IMR-90 (cell line): ENCODE results near the gene TIGD7. TPM values are rescaled to one million over a fixed set of nuclear protein-coding genes. Genes with fewer than 3 reads are reported as not detected.
"Not testable (repeated sequence)": the region's sequence is repeated elsewhere in the genome, so short reads cannot be mapped to it uniquely, and the experiment has no call there.

Experiments
- ATAC-seq: fragments of 200-7000 bp; cut with Tn5 transposase; 2 replicates; pipeline ENCODE4 v1.9.1; 2020; ENCODE audit warnings: low read depth, mild to moderate bottlenecking, moderate library complexity
- BruUV-seq: library from RNA; stranded (reverse); fragments of 400-500 nt; replicated peaks from 2 replicates; lab custom pipeline; 2021; lab: Mats Ljungman, UMichigan
- CTCF ChIA-PET: fragments of 300-600 bp; formaldehyde crosslinking; extraction: SDS; loops from one replicate; lab custom pipeline; 2021; ENCODE audit warnings: antibody characterized with exemption; lab: Yijun Ruan, JAX
- POLR2A ChIA-PET: fragments of 300-600 bp; sonication (Branson Sonifier 250); formaldehyde crosslinking; loops from one replicate; lab custom pipeline; 2022; ENCODE audit warnings: antibody characterized with exemption; ENCODE audit not compliant: unreplicated experiment; lab: Charles Lee
- DNase-seq: peaks from one replicate; pipeline ENCODE4 v3.0.0; 2013
- H2AFZ ChIP-seq: replicated peaks from 2 replicates; pipeline ENCODE3; 2013; ENCODE audit warnings: low read length, mild to moderate bottlenecking; ENCODE audit not compliant: poor library complexity
- H2AK5ac ChIP-seq: 2 replicates; pipeline ENCODE4 v1.6.1; 2013; ENCODE audit warnings: low read depth, low read length, inconsistent platforms
- H2AK9ac ChIP-seq: replicated peaks from 2 replicates; pipeline ENCODE3; 2013; ENCODE audit warnings: mild to moderate bottlenecking, low read depth, low read length, moderate library complexity; ENCODE audit not compliant: poor library complexity
- H2BK120ac ChIP-seq: 2 replicates; pipeline ENCODE4 v1.6.1; 2013; ENCODE audit warnings: low read depth, low read length, inconsistent platforms
- H2BK15ac ChIP-seq: 3 replicates; pipeline ENCODE4 v1.6.1; 2013; ENCODE audit warnings: low read depth, low read length, inconsistent platforms
- H2BK20ac ChIP-seq: 2 replicates; pipeline ENCODE4 v1.6.1; 2013; ENCODE audit warnings: low read depth, mild to moderate bottlenecking, inconsistent platforms, low read length, moderate library complexity
- H2BK5ac ChIP-seq: 2 replicates; pipeline ENCODE4 v1.6.1; 2013; ENCODE audit warnings: mild to moderate bottlenecking, low read depth, low read length, inconsistent platforms; ENCODE audit not compliant: poor library complexity, severe bottlenecking
- H3K14ac ChIP-seq: replicated peaks from 2 replicates; pipeline ENCODE4 v1.6.1; 2013; ENCODE audit warnings: low read depth, low read length, inconsistent platforms
- H3K18ac ChIP-seq: 2 replicates; pipeline ENCODE4 v1.6.1; 2013; ENCODE audit warnings: low read depth, low read length, control low read depth
- H3K23ac ChIP-seq: 2 replicates; pipeline ENCODE4 v1.6.1; 2013; ENCODE audit warnings: low read depth, low read length, inconsistent platforms
- H3K27ac ChIP-seq: 2 replicates; pipeline ENCODE4 v1.5.1; 2013; ENCODE audit warnings: mild to moderate bottlenecking, control low read depth, low read length; ENCODE audit not compliant: insufficient read depth
- H3K27me3 ChIP-seq: 2 replicates; pipeline ENCODE4 v1.6.1; 2013; ENCODE audit warnings: low read length; ENCODE audit not compliant: control insufficient read depth, insufficient read depth
- H3K36me3 ChIP-seq: 2 replicates; pipeline ENCODE4 v1.6.1; 2013; ENCODE audit warnings: low read length, mixed read lengths; ENCODE audit not compliant: control insufficient read depth, insufficient read depth
- H3K4ac ChIP-seq: 2 replicates; pipeline ENCODE4 v1.6.1; 2013; ENCODE audit warnings: low read depth, low read length, inconsistent platforms
- H3K4me1 ChIP-seq: 2 replicates; pipeline ENCODE4 v1.6.1; 2013; ENCODE audit warnings: low read length, mixed read lengths; ENCODE audit not compliant: control insufficient read depth, insufficient read depth
- H3K4me2 ChIP-seq: 2 replicates; pipeline ENCODE4 v1.6.1; 2013; ENCODE audit warnings: low read depth, mild to moderate bottlenecking, control low read depth, low read length, moderate library complexity
- H3K4me3 ChIP-seq: 2 replicates; pipeline ENCODE4 v1.5.1; 2013; ENCODE audit warnings: low read depth, mild to moderate bottlenecking, control low read depth, low read length, moderate library complexity; ENCODE audit not compliant: insufficient read depth
- H3K56ac ChIP-seq: 2 replicates; pipeline ENCODE4 v1.6.1; 2013; ENCODE audit warnings: low read length, inconsistent platforms; ENCODE audit not compliant: insufficient read depth; ENCODE audit errors: extremely low read depth
- H3K79me1 ChIP-seq, 2 experiments: 2 replicates each; pipeline ENCODE4 v1.6.1; 2013; ENCODE audit warnings: low read length in 2 of 2, inconsistent platforms in 1 of 2, low read depth in 1 of 2
- H3K9ac ChIP-seq: 2 replicates; pipeline ENCODE4 v1.6.1; 2013; ENCODE audit warnings: low read depth, low read length, control low read depth
- H3K9me1 ChIP-seq: 2 replicates; pipeline ENCODE4 v1.6.1; 2013; ENCODE audit warnings: low read length, inconsistent platforms; ENCODE audit not compliant: insufficient read depth
- H3K9me3 ChIP-seq: 2 replicates; pipeline ENCODE4 v1.6.1; 2013; ENCODE audit warnings: low read length; ENCODE audit not compliant: control insufficient read depth, insufficient read depth
- H4K20me1 ChIP-seq: 2 replicates; pipeline ENCODE4 v1.6.1; 2013; ENCODE audit warnings: low read length, inconsistent platforms; ENCODE audit not compliant: insufficient read depth
- H4K5ac ChIP-seq: 2 replicates; pipeline ENCODE4 v1.6.1; 2013; ENCODE audit warnings: mild to moderate bottlenecking, low read depth, low read length, control low read depth
- H4K8ac ChIP-seq, 2 experiments: 2 replicates each; pipeline ENCODE4 v1.6.1; 2013; ENCODE audit warnings: low read depth in 2 of 2, low read length in 2 of 2, control low read depth in 1 of 2, inconsistent platforms in 1 of 2
- H4K91ac ChIP-seq: 2 replicates; pipeline ENCODE4 v1.6.1; 2013; ENCODE audit warnings: low read depth, low read length, inconsistent platforms; ENCODE audit not compliant: insufficient read depth
- WGBS, 2 experiments: methylation state at CpG; one replicate each; pipeline versions ENCODE4 v1.1.5 to v1.1.7; 2013; ENCODE audit warnings: missing lambda C conversion rate in 2 of 2; ENCODE audit not compliant: insufficient read length in 1 of 2; ENCODE audit errors: extremely low coverage in 2 of 2; 5-methylcytosine and 5-hydroxymethylcytosine counted together
- dilution Hi-C: fragments of 300-500 bp; cut with HindIII; formaldehyde crosslinking; loops from one replicate; pipeline ENCODE4 v1.14.3; 2018; ENCODE audit warnings: low sequenced_read_pairs; ENCODE audit not compliant: unreplicated experiment
- in situ Hi-C: fragments of 300-500 bp; cut with MboI; formaldehyde crosslinking; loops from 3 replicates; pipeline ENCODE4 v1.14.3; 2019; ENCODE audit warnings: low sequenced_read_pairs, inconsistent platforms, mixed read lengths
- intact Hi-C: fragments of 100-400 bp; cut with micrococcal nuclease; formaldehyde crosslinking; loops from 2 replicates; pipeline ENCODE4 v1.10.0; 2022
- polyA plus RNA-seq, 3 experiments: library from polyadenylated mRNA; depleted of rRNA; stranded (reverse); fragments of >200 nt; gene quantifications; 2 replicates each; pipeline ENCODE4 v1.2.3, GENCODE V29; 2012; ENCODE audit warnings: low replicate concordance in 1 of 3
- total RNA-seq: library from RNA; depleted of rRNA; stranded (reverse); fragments of >200 nt; gene quantifications from 2 replicates; pipeline ENCODE4 v1.2.3, GENCODE V29; 2012

The TIGD7 gene
- total and polyA plus RNA-seq, 2 of the 4 experiments (the other 2 are of a cell fraction): 2.5 to 2.7 TPM

- DNase-seq, H3K4me1 ChIP-seq, H3K56ac ChIP-seq, H2AK5ac ChIP-seq, H3K27ac ChIP-seq, H3K4me3 ChIP-seq, dilution Hi-C loops, H3K27me3 ChIP-seq, H3K9me3 ChIP-seq, H4K5ac ChIP-seq, H3K14ac ChIP-seq, H2AFZ ChIP-seq, in situ Hi-C loops, H3K18ac ChIP-seq, H3K23ac ChIP-seq, H2BK15ac ChIP-seq, H3K4me2 ChIP-seq, ATAC-seq, H2BK20ac ChIP-seq, intact Hi-C loops, H2AK9ac ChIP-seq, H3K9ac ChIP-seq, H4K8ac ChIP-seq, H3K79me1 ChIP-seq, H3K9me1 ChIP-seq, H4K20me1 ChIP-seq, H2BK5ac ChIP-seq, H2BK120ac ChIP-seq, POLR2A ChIA-PET, H3K4ac ChIP-seq, H4K91ac ChIP-seq, H3K36me3 ChIP-seq, CTCF ChIA-PET, BruUV-seq: not testable (repeated sequence)
- 80% methylated on average over 2 of the region's 22 CpGs; no CpG with 5 or more reads in 1 of the 2 experiments for WGBS, 2 experiments
These were observed 33.9 kb downstream of the TIGD7 start for GRCh38 chr16:3271281-3271680.

GRCh38 chr16:3270718-3271117 is 34.5 kb downstream of the TIGD7 start:
- H2BK15ac ChIP-seq, H2BK120ac ChIP-seq, H3K4ac ChIP-seq, H3K36me3 ChIP-seq, H4K20me1 ChIP-seq, ATAC-seq, H2BK5ac ChIP-seq, H3K9me1 ChIP-seq, H3K4me3 ChIP-seq, dilution Hi-C loops, H4K5ac ChIP-seq, H3K9ac ChIP-seq, H2AK9ac ChIP-seq, H3K23ac ChIP-seq, H3K18ac ChIP-seq, in situ Hi-C loops, H4K8ac ChIP-seq, H3K14ac ChIP-seq, intact Hi-C loops, H3K4me2 ChIP-seq, H4K91ac ChIP-seq, H3K4me1 ChIP-seq, H2AFZ ChIP-seq, H3K27me3 ChIP-seq, BruUV-seq, H2BK20ac ChIP-seq, CTCF ChIA-PET, H2AK5ac ChIP-seq, DNase-seq, H3K27ac ChIP-seq, H3K56ac ChIP-seq, H3K9me3 ChIP-seq, H3K79me1 ChIP-seq: not testable (repeated sequence)
- no CpG with 5 or more reads among the region's 5 CpGs for WGBS, 2 experiments
- POLR2A ChIA-PET: interaction anchor here (0.6 kb wide), 1 partner anchor 37 kb away, joined by 7 read pairs; no protein-coding TSS in a partner anchor
